GM18499 (cell line): ENCODE data around the gene CD74.

Experiments used
- ATAC-seq: cut with Tn5 transposase; IDR thresholded peaks from one replicate; pipeline ENCODE4 v1.9.1; 2021; ENCODE audit warnings: moderate number of reproducible peaks; ENCODE audit not compliant: insufficient read depth, unreplicated experiment

The CD74 gene

DNA sequence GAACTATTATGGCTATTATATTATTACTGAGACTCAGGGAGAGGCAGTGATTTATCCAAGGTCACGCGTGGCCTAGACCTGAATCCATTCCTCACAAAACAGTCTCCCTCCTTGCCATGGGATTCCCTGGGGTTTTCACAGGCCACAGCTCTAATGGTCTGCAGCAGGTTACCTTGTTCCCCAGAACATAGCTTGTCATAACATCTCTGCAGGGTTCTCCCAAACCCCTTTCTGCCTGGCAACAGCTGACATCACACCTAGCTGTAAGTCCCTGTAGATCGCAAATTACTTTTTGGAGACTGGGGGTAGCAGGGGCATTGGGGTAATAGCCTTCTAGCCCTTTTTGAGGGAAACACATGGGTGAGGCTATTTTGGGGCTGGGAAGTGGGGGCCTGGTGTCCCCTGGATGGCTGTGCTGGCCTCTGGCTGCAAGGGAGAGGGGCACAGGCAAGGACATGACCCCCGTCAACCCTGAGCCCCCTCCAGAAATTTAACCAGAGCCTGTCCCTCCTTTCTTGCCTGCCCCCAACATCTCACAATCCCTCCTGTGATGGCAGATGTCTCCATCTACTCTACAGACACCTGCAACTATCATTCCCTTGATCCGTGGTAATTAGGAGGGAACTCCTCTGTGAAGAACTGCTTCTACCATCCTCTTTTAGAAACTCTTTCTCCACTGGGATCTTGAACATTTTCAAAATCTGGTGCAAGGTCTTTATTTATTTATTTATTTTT, 1.3 kb downstream of the CD74 start:
- ATAC-seq = no peak

DNA sequence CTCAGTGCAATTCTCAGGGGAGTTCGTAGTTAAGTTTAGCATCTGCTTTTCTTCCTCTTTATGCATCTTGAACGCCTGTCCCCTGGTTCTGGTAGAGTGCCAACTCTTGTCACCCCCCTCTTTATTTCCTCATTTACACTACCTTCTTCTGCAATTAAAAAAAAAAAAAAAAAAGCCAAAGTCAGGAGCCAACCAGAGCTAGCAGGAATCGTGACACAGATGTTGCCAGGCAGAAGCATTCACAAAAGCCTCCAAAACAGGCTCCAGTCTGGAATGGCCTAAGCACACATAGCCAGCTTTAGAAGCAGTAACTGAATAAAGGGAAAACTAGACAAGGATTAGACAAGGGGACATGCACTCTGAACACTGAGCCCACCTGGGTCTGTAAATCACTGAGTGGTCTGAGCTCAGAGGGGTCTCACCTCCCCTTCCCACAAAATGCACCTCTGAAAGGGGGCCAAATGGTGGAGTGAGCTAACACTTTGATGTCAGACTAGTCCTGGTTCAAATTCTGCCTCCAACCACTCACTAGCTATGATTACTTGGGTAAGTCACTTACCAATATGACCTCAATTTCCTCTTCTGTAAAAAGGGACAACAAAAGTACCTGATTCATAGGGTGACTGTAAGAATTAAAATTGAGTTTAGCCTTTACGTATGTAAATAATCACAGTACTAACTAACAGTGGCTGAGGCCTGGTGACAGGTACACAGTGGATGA, 2.0 kb downstream of the CD74 start:
- ATAC-seq = no peak

DNA sequence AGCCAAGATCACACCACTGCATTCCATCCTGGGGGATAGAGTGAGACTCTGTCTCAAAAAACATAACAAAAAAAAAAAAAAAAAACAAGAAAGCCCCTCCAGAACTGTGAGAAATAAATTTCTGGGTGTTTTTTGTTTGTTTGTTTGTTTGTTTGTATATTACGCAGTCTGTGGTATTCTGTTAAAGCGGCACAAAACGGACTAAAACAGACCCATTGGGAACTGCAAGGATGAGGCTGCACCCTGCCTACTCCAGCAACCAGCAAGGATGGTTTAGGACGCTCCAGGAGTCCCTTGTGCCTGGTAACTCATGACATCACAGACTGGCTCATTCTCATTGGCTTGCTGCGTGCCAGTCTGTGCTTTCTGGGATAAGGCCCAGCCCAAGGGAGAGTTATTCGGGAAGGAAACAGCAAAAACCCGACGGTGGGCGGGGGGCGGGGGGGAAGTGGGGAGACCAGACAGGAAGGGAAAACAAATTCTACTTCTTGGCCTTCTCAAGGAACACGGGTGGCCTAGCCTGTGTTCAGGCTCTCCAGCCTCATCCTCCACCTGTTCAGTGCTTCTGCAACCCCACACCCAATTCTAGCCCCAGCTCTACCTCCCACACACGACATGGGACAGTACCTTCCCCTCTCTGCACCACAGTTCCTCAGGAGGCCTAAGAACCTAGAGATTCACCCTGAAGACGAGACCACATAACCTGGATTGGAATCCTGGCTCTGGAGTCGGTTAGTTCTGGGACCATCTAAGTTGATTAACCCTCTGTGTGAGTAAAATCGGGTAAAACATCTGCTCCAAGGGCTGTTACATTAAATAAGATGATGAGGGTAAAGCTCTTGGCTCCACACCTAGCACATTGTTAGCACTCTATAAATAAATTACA, 2.8 kb downstream of the CD74 start:
- ATAC-seq = peak; percentile 25

DNA sequence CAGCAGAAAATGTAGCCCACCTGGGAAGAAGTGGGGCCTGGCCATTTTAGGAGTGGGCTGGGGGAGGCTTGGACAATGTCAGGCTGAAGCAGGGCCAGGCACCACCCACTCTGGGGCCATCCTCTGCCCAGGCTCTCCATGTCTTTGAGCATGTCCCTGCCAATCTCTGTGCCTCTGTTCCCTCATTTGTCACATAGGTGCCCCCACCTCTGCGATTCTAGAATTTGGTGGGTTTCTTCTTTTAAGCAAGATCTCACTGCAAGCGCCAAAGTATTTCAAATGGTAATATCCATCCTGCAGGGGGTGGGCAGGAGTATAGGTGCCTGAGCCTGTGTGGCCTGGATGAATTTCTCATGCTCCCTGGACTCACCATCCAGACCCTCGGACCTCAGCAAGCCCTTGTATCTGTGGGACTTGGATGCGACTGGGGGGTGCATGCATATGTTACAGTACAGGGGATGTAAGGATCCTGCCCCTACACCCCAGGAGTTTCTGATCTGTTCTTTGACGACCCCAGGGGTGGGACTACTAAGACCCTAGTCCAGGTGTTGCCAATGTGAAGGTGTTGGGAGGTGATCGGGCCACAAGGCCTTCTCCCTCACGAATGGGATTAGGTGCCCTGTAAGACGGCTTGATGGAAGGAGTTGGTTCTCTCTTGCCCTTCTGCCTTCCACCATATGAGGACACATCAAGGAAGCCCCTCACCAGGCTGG, 4.3 kb downstream of the CD74 start:
- no peak for ATAC-seq

DNA sequence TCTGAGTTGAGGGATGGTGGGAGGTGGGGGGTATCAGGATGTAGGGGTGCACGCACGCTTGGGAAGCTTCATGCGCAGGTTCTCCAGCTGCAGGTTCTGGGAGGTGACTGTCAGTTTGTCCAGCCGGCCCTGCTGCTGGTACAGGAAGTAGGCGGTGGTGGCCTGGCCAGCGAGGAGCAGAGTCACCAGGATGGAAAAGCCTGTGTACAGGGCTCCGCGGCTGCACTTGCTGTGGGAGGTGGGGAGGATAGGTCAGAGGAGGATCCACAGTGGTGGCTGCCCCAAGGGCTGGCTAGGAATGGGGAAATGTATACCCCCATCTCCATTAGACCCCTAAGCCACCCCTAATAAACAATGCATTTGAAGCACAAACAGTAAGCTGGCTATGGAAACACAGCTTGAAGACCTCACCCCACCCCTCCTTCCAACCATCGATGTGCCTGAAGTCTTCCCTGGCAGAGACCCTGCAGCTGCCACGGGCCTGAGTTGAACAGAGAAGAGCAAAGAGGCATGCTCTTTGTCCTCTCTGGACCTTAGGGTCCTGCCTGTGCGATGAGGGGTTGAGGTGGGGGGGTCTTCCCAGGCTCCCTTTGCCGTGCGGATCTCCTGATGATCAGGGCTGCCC, 5.5 kb downstream of the CD74 start:
- no peak for ATAC-seq

DNA sequence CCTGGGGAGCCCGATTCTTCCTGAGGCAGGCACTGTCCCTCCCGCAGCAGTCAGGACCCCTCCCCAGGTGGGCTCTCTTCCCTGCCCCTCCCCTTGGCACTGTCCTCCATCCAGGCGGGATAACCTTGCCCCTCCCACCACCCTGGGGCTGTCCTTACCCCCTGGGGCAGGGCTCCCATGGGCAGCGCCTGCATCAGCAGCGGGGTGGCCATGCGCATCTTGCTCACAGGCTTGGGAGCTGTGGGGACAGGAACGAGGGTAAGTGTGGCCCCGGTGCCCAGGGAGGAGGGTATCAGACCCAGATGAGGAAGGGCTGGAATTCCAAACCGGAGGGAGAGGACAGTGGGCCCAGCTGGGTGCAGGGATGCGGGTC, 6.0 kb downstream of the CD74 start:
- no peak for ATAC-seq

DNA sequence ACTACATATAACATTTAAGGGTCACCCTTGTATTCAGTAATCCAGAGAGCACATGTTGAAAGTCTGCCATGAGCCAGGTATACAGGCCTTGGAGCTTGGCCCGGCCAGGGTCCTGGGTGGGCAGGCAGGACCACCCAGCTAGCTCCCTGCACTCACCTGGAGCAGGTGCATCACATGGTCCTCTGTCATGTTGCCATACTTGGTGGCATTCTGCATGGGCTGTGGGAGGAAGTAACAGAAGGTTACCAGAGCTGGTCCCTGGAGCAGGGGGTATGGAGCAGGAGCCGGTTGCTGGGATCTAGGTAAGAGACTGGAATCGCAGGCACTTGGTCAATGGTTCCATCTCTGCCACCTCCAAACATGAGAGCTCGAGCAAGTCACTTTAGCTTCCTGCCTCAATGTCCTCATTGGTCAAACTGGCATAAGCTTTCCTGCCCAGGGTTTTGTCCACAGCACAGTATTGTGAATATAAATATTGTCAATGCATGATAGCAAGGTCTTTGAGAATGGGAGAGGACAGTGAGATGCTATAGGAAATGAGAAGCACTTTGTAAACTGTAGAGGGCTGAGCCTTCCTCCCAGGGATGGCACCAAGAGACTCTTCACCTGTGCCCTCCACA, 6.5 kb downstream of the CD74 start:
- ATAC-seq = no peak

DNA sequence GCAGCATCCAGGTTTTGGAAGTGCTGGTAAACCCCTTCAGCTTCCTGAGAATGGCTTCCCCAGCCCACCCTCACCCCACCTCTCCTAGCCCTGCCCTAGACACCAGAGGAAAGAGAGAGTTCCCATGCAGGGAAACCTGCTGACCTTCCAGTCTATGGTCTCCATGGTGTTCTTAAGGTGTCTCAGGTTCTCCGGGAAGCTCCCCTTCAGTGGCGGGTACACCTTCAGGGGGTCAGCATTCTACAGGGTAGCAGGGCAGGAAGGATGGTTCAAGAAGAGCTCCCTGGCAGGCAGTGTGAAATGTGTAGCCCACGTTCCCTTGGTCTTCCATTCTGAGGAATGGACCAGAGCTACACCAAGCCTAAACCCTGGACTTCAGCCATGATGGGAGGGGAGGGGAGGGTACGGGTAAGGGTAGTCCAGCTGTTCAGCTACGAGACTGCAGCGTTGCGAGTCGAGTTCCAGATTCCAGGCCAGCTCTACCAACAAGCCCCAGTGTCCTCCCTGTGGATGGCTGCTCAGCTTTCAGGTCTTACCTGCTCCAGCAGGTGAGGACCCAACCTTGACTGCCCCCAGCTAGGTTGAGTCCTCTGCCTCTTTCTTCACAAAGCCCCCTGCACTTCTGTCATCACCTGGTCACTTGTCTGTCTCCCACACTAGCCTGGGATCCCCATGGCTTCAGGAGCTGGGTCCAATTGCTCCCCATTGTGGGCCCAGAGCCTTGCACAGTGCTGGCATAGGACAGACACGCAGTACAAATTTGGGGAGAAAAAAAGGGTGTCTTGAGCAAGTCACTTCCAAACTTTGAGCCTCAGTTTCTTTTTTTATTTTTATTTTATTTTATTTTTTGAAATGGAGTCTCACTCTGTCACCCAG, 7.5 kb downstream of the CD74 start:
- no peak for ATAC-seq

DNA sequence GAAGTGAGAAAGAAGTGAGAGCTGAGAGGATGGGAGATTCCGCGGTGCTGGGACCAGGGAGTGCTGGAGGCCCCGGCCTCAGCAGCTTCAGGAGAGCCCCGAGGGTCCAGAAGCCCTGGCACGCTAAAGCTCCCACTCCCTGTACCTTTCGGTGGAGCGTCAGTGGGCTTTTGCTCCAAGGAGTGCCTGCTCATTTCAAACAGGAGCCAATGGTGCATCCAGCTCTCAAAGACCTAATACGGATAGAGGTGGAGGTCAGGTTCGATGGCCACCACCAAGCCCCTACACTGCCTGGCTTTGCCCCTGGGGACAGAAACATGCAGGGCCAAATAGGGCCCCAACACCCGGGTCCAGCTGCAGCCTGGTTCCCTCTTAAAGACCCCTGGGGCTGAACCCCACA, 8.2 kb downstream of the CD74 start:
- ATAC-seq = no peak

DNA sequence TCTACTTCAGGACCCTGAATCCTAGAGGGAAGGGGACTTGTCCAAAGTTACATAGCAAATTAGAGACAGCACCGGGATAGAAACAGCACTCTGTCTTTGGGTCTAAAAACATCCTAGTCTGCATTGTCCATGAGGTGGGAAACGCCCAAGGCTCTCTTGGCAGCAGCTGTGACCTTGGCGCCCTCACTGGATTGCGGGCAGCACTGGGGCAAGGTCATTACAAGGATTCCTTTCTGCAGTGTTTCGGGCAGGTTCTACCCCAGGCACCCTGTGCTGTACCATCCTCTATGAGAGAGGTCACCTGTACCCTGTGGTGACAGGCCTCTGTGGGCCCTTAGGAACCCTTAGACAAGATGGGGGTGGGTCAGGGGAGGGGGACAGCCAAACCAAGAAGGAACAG, 8.6 kb downstream of the CD74 start:
- no peak for ATAC-seq

DNA sequence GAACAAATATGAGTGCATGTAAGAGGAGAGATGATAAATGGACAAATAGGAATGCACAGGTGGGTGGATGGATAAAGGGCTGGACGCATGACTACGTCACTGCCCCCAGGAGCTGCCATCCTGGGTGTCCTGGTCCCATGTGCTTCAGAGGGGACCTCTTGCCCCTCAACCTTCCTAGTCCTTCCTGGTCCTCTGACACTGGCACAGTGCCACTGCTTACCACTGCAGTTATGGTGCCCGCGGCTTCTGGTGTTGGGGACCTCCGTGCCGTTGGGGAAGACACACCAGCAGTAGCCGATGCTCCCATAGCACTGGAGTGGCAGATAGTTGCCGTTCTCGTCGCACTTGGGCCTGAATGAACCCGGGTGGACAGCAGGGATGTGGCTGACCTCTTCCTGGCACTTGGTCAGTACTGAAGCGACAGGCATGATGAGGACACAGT, 9.8 kb downstream of the CD74 start:
- no peak for ATAC-seq

DNA sequence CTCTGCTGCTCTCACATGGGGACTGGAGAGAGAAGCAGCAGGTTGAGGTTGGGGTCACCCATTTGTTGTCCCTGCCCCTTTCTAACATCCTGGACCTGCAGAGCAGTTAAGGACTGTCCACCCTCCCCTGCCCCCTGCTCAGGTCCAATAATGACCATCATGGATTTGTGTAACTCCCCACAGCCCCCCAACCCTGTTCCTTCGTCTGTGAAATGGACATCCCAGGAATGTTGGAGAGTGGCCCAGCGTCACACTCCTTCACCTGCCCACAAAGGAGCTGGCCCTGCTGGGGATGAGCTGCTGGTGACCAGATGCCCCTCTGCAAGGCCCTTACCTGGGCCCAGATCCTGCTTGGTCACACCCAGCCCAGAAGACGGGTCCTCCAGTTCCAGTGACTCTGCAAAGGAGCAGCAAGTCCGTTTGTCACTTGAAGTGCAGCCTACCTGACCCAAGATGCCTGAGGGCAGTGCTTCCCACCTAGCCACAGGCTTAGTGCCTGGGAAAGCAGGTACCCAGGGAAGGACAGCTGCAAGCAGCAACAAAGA, 10.4 kb downstream of the CD74 start:
- no peak for ATAC-seq

DNA sequence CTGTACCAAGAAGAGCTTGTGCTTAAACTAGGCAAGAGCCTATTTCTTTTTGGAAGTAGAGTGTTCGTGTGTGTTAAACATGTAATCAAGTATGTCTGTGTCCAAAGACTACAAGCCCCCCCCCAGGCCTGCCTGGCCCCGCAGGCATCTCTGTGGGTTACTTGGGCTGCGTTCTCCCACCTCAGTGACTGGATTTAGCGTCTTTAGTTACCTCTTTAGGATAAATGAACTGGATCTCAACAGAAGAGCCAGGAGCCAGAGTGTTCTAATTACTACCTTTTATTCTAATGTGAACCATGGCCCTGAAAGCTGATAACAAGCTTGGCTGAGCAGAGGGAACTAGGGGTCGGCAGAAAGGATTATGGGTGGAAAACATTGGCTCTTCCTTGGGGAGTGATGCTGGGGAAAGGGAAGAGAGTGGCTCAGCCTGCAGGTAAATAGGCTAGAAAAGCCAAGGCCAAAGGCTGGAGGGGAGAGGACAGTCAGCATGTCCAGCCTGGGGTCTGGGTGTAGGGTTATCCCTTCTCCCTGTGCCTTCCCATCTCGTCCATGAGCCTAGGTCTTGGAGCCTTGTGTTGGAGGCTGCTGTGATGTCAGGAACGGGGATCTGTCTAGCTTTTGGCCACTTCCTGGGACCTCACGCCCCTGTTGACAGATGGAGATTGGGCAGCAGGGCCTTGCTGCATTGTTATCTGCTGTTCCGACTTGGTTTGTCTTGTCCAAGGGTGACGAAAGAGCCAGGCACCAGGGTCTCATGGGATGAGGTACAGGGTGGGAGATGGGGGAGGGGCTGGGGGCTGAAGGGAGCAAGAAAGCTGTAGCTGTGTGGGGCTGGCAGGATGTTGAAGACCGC, 11.1 kb downstream of the CD74 start:
- no peak for ATAC-seq

DNA sequence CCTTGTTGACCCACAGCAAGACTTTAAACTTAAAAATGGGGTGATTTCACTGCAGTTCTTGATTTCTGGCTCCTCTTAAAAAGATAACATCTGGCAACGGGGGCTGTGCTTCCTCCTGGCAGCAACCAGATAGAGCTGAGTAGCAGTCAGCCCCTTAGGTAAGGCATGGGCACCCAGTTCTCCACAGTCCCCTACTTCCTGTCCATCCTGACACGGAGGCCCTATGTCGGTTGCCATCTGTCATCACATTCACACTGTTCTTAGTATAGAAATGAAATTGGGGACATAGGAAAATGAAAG, 11.7 kb downstream of the CD74 start:
- no peak for ATAC-seq

DNA sequence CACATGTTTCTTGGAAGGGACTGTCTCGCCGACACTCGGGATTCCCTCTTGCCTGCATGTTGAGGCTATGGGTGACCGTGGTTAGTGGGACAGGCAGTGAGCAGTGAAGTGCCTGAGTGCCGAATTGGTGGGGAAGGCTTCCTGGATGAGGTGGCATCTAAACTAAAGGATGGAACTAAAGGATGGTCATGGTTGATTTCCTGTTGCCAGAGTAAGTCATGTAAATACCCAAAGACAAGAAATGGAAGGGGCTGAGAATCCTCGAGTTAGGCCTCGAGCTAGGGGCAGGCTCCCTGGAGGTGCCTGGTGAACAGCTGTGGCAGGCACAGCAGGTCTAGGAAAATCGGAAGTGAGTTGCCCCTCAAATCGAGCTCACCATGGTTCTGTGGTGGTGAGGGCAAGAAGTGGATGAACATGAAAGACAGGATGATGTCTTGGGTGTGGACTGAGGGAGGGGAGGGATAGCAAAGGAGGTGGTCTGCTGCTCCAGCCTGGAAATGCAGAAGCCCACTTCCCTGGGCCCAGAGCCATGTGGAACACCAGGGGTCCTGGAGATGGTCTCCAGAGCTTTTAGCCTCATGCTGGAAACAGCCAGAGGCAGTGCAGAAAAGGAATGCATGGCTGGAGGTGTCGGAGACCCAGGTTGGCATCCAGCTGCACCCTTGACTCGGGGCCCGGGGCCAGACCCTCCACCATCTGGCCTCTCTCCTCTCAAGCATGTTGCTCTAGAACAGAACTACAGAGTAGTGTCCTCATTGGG, 12.2 kb downstream of the CD74 start:
- no peak for ATAC-seq

DNA sequence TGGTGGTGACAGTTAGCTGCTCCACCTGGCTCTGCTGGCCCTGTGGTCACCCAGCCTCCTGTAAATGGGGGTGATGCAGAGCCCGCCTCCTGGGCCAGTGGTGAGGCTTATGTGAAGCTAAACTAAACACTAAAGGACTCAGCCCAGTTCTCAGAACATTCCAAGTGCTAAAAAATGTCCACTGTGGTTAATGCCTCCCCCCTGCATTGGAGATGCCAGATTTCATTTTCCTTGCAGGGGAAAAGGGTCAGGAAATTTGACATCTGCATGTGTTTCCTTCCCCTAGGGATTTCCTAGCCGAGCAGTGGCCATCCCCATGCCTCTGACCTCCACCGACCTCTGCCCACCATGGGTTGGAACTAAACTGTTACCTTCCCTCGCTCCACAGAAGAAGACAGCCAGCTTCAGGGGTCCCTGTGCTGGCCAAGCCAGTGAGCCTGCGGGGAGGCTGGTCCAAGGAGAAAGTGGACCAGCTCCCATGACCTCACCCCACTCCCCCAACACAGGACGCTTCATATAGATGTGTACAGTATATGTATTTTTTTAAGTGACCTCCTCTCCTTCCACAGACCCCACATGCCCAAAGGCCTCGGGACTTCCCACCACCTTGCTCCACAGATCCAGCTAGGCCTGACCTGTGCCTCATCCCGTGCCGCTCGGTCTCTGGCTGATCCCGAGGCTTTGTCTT, 13.0 kb downstream of the CD74 start:
- ATAC-seq = no peak
